Esophagus muscularis mucosa (tissue), 4 donors: ENCODE data around the gene ARID4B.

Source experiments
- EP300 ChIP-seq: sonication (generic); formaldehyde crosslinking; IDR thresholded peaks from one replicate; pipeline ENCODE4 v1.6.1; 2017; ENCODE audit warnings: antibody characterized with exemption
- POLR2A ChIP-seq: fragments of 450-650 bp; IDR thresholded peaks from one replicate; pipeline ENCODE4 v1.6.1; 2017; ENCODE audit warnings: antibody characterized with exemption, moderate library complexity, mild to moderate bottlenecking, low read depth
- POLR2AphosphoS5 ChIP-seq, 2 donors: sonication (generic); formaldehyde crosslinking; IDR thresholded peaks; one replicate each; pipeline ENCODE4 v1.6.1; 2017; ENCODE audit warnings: antibody characterized with exemption in 2 of 2
- TF ChIP-seq, protein P1 (sequence below), 3 experiments: fragments of 200-600 bp in 2 of 3; fragments of 450-650 bp in 1 of 3; sonication (generic) in 2 of 3; IDR thresholded peaks; one replicate each; pipeline ENCODE4 v1.5.1; 2017 to 2019; ENCODE audit warnings: antibody characterized with exemption in 3 of 3, mild to moderate bottlenecking in 2 of 3, moderate library complexity in 1 of 3

- TF ChIP-seq, protein P1, sequence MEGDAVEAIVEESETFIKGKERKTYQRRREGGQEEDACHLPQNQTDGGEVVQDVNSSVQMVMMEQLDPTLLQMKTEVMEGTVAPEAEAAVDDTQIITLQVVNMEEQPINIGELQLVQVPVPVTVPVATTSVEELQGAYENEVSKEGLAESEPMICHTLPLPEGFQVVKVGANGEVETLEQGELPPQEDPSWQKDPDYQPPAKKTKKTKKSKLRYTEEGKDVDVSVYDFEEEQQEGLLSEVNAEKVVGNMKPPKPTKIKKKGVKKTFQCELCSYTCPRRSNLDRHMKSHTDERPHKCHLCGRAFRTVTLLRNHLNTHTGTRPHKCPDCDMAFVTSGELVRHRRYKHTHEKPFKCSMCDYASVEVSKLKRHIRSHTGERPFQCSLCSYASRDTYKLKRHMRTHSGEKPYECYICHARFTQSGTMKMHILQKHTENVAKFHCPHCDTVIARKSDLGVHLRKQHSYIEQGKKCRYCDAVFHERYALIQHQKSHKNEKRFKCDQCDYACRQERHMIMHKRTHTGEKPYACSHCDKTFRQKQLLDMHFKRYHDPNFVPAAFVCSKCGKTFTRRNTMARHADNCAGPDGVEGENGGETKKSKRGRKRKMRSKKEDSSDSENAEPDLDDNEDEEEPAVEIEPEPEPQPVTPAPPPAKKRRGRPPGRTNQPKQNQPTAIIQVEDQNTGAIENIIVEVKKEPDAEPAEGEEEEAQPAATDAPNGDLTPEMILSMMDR (IDR thresholded peaks at IDR 0.05), result no peak
- TF ChIP-seq POLR2AphosphoS5 (IDR thresholded peaks at IDR 0.05) (no peak), POLR2A (no peak), EP300 (no peak)
Measured at GRCh38 chr1:235329139-235329902, 1.3 kb upstream of the ARID4B start.
